ENCODE measurements around the gene SEMA3G.

SEMA3G gene

GRCh38 chr3:52387481-52387880 lies 57.4 kb downstream of the SEMA3G start:
- Histone ChIP-seq H3K36me3 (ENCODE audit: control insufficient read depth, insufficient read depth, low read length) (peaks cover 2% of the 10 kb centered on the region), H3K27me3 (ENCODE audit: control insufficient read depth, insufficient read depth, low read length) (no peaks in the 10 kb centered on the region), H3K4me3 (ENCODE audit: low read length) (no peak overlapping the region), H3K9ac (ENCODE audit: low read length) (no peak overlapping the region), H3K27ac (ENCODE audit: low read depth, low read length) (no peak overlapping the region), H3K4me1 (ENCODE audit: control insufficient read depth, insufficient read depth, low read length) (no peaks in the 10 kb centered on the region)

GRCh38 chr3:52385157-52385556 lies 59.7 kb downstream of the SEMA3G start:
- H3K4me1 ChIP-seq (ENCODE audit: control insufficient read depth, insufficient read depth, low read length) = no peaks in the 10 kb centered on the region
- H3K27me3 ChIP-seq (ENCODE audit: control insufficient read depth, insufficient read depth, low read length) = no peaks in the 10 kb centered on the region
- H3K27ac ChIP-seq (ENCODE audit: low read depth, low read length) = no peak overlapping the region
- no peak overlapping the region for H3K9ac ChIP-seq (ENCODE audit: low read length)
- H3K4me3 ChIP-seq (ENCODE audit: low read length) = no peak overlapping the region
- peaks cover 2% of the 10 kb centered on the region for H3K36me3 ChIP-seq (ENCODE audit: control insufficient read depth, insufficient read depth, low read length)

- H3K27ac ChIP-seq (ENCODE audit: low read depth, low read length) = no peak overlapping the region
- H3K36me3 ChIP-seq (ENCODE audit: control insufficient read depth, insufficient read depth, low read length) = peaks cover 2% of the 10 kb centered on the region
- H3K27me3 ChIP-seq (ENCODE audit: control insufficient read depth, insufficient read depth, low read length) = no peaks in the 10 kb centered on the region
- no peaks in the 10 kb centered on the region for H3K4me1 ChIP-seq (ENCODE audit: control insufficient read depth, insufficient read depth, low read length)
- H3K4me3 ChIP-seq (ENCODE audit: low read length) = no peak overlapping the region
- no peak overlapping the region for H3K9ac ChIP-seq (ENCODE audit: low read length)
Observed at GRCh38 chr3:52384019-52384761, 60.7 kb downstream of the SEMA3G start.

- Histone ChIP-seq H3K36me3 (ENCODE audit: control insufficient read depth, insufficient read depth, low read length) (no peaks in the 10 kb centered on the region), H3K27me3 (ENCODE audit: control insufficient read depth, insufficient read depth, low read length) (no peaks in the 10 kb centered on the region), H3K9ac (ENCODE audit: low read length) (no peak overlapping the region), H3K4me1 (ENCODE audit: control insufficient read depth, insufficient read depth, low read length) (no peaks in the 10 kb centered on the region), H3K4me3 (ENCODE audit: low read length) (no peak overlapping the region), H3K27ac (ENCODE audit: low read depth, low read length) (no peak overlapping the region)
Observed at GRCh38 chr3:52383446-52383845, 61.5 kb downstream of the SEMA3G start.

All from rectal smooth muscle tissue (tissue), 1 donor.